ENCODE measurements around the gene CLPTM1L.
A peak's percentile ranks its signal among the peaks of the same experiment; 100 is the strongest.
"Not testable (repeated sequence)": the region's sequence is repeated elsewhere in the genome, so short reads cannot be mapped to it uniquely, and the experiment has no call there.

The CLPTM1L gene

GRCh38 chr5:1345876-1346626, 1.2 kb upstream of the CLPTM1L start:
- Mint-ChIP-seq H3K4me1 (peaks cover 40% of the 10 kb centered on the region), H3K4me3 (peak overlapping the region; percentile 75), H3K36me3 (peaks cover 17% of the 10 kb centered on the region), H3K27ac (peak overlapping the region; percentile 78), H3K27me3 (no peaks in the 10 kb centered on the region), H3K9me3 (no peaks in the 10 kb centered on the region)
- no peak for DNase-seq
- CTCF ChIA-PET: interaction anchor here (1.1 kb wide), 1 partner anchor 34 kb away, joined by 6 read pairs; no protein-coding TSS in a partner anchor

GRCh38 chr5:1343931-1344901, 683 bp downstream of the CLPTM1L start:
- no peak for DNase-seq
- H3K4me1 Mint-ChIP-seq: peaks cover 42% of the 10 kb centered on the region
- CTCF ChIA-PET: interaction anchor here (1.2 kb wide), 1 partner anchor 28 kb away, joined by 6 read pairs; no protein-coding TSS in a partner anchor
- H3K36me3 Mint-ChIP-seq: peaks cover 24% of the 10 kb centered on the region
- H3K27me3 Mint-ChIP-seq: no peaks in the 10 kb centered on the region
- H3K9me3 Mint-ChIP-seq: no peaks in the 10 kb centered on the region
- peak overlapping the region; percentile 81 for H3K27ac Mint-ChIP-seq
- peak overlapping the region; percentile 88 for H3K4me3 Mint-ChIP-seq

- Mint-ChIP-seq H3K9me3 (no peaks in the 10 kb centered on the region), H3K27ac (peak overlapping the region; percentile 75), H3K27me3 (no peaks in the 10 kb centered on the region), H3K4me1 (peaks cover 39% of the 10 kb centered on the region), H3K36me3 (peaks cover 27% of the 10 kb centered on the region), H3K4me3 (peak overlapping the region; percentile 88)
- no peak for DNase-seq
- CTCF ChIA-PET: interaction anchor here (1.2 kb wide), 1 partner anchor 27 kb away, joined by 6 read pairs; no protein-coding TSS in a partner anchor
Observed at GRCh38 chr5:1343315-1343751, 1.6 kb downstream of the CLPTM1L start.

- H3K4me3 Mint-ChIP-seq, H3K27me3 Mint-ChIP-seq, H3K9me3 Mint-ChIP-seq, H3K27ac Mint-ChIP-seq, DNase-seq: not testable (repeated sequence)
- H3K4me1 Mint-ChIP-seq: peaks cover 39% of the 10 kb centered on the region
- H3K36me3 Mint-ChIP-seq: peaks cover 31% of the 10 kb centered on the region
- CTCF ChIA-PET: interaction anchor here (2.9 kb wide), 1 partner anchor 302 kb away, joined by 8 read pairs; no protein-coding TSS in a partner anchor
Observed at GRCh38 chr5:1342711-1343110, 2.2 kb downstream of the CLPTM1L start.

- Mint-ChIP-seq H3K27ac (no peak overlapping the region), H3K27me3 (no peaks in the 10 kb centered on the region), H3K4me1 (peaks cover 40% of the 10 kb centered on the region), H3K4me3 (no peak overlapping the region), H3K36me3 (peaks cover 31% of the 10 kb centered on the region), H3K9me3 (no peaks in the 10 kb centered on the region)
- no peak for DNase-seq
- CTCF ChIA-PET: interaction anchor here (1.3 to 2.9 kb wide), 2 partner anchors 38 to 303 kb away, joined by 5 to 8 read pairs; no protein-coding TSS in a partner anchor
Observed at GRCh38 chr5:1342268-1342667, 2.6 kb downstream of the CLPTM1L start.

DNA sequence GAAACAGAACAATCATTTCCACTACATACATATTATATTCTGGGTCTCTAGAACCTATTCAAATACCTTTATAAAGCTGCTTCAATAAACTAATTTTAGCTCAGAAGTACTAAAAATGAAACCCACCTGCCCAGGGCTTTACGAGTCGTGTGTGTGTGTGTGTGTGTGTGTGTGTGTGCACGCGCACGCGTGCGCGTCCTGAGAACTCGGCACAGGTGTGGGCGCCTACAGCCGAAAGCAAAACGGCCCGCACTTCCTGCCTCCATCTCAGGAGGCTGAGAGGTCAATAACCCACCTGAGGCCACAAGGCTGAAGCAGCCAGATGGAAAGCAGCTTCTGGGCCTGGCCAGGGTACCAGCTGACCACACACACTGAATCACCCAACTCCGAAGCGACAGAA, 3.0 kb downstream of the CLPTM1L start:
- Mint-ChIP-seq H3K4me3 (no peak overlapping the region), H3K27ac (no peak overlapping the region), H3K9me3 (no peaks in the 10 kb centered on the region), H3K36me3 (peaks cover 34% of the 10 kb centered on the region), H3K27me3 (no peaks in the 10 kb centered on the region), H3K4me1 (peaks cover 41% of the 10 kb centered on the region)
- DNase-seq: no peak
- CTCF ChIA-PET: interaction anchor here (1.3 to 2.9 kb wide), 2 partner anchors 38 to 303 kb away, joined by 5 to 8 read pairs; no protein-coding TSS in a partner anchor

DNA sequence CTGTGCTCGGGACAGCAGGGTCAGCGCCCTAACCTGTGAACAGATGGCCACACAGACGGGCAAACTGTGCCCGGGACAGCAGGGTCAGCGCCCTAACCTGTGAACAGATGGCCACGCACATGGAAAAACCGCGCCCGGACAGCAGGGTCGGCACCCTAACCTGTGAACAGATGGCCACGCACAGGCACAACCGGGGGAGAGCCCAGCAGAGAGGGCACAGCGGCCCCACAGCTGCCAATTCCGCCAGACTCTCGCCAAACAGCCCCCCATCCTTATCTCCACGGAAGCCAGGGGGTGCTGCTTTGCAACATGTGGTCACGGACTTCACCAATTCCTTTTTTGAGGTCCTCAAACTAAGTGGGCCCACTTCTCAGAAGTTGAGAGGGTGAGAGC, 5.1 kb downstream of the CLPTM1L start:
- CTCF ChIA-PET: interaction anchor here (2.9 kb wide), 1 partner anchor 305 kb away, joined by 8 read pairs; no protein-coding TSS in a partner anchor
- H3K27ac Mint-ChIP-seq, H3K27me3 Mint-ChIP-seq, H3K4me3 Mint-ChIP-seq, DNase-seq, H3K9me3 Mint-ChIP-seq: not testable (repeated sequence)
- Mint-ChIP-seq H3K4me1 (peaks cover 43% of the 10 kb centered on the region), H3K36me3 (peaks cover 53% of the 10 kb centered on the region)

DNA sequence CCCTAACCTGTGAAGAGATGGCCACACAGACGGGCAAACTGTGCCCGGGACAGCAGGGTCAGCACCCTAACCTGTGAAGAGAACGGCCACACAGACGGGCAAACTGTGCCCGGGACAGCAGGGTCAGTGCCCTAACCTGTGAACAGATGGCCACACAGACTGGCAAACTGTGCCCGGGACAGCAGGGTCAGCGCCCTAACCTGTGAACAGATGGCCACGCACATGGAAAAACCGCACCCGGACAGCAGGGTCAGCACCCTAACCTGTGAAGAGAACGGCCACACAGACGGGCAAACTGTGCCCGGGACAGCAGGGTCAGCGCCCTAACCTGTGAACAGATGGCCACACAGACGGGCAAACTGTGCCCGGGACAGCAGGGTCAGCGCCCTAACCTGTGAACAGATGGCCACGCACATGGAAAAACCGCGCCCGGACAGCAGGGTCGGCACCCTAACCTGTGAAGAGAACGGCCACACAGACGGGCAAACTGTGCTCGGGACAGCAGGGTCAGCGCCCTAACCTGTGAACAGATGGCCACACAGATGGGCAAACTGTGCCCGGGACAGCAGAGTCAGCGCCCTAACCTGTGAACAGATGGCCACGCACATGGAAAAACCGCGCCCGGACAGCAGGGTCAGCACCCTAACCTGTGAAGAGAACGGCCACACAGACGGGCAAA, 5.6 kb downstream of the CLPTM1L start:
- not testable (repeated sequence) for H3K27me3 Mint-ChIP-seq, H3K9me3 Mint-ChIP-seq, H3K27ac Mint-ChIP-seq, DNase-seq, H3K4me3 Mint-ChIP-seq
- CTCF ChIA-PET: interaction anchor here (2.9 kb wide), 1 partner anchor 306 kb away, joined by 8 read pairs; no protein-coding TSS in a partner anchor
- Mint-ChIP-seq H3K4me1 (peaks cover 43% of the 10 kb centered on the region), H3K36me3 (peaks cover 58% of the 10 kb centered on the region)

GRCh38 chr5:1338506-1339070, 6.3 kb downstream of the CLPTM1L start:
- Mint-ChIP-seq H3K4me3 (no peak overlapping the region), H3K36me3 (peaks cover 56% of the 10 kb centered on the region), H3K27ac (no peak overlapping the region), H3K27me3 (no peaks in the 10 kb centered on the region), H3K9me3 (no peaks in the 10 kb centered on the region), H3K4me1 (peaks cover 37% of the 10 kb centered on the region)
- CTCF ChIA-PET: no interaction called here
- DNase-seq: no peak

DNA sequence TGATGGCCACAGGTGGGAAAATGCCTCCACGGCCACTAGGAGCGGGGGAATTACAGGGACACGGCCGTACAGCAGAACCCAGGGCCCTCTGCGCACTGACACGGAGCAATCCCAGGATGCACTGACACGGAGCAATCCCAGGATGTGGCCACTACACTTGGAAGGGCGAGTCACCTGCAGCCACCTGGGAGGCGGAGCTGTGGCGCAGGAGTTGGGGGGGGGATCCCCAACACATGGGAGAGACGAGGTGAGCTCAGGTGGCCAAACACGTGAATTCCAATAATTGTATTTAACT, 6.8 kb downstream of the CLPTM1L start:
- Mint-ChIP-seq H3K27me3 (no peaks in the 10 kb centered on the region), H3K4me3 (no peak overlapping the region), H3K9me3 (no peaks in the 10 kb centered on the region), H3K36me3 (peaks cover 58% of the 10 kb centered on the region), H3K27ac (no peak overlapping the region), H3K4me1 (peaks cover 32% of the 10 kb centered on the region)
- CTCF ChIA-PET: no interaction called here
- no peak for DNase-seq

DNA sequence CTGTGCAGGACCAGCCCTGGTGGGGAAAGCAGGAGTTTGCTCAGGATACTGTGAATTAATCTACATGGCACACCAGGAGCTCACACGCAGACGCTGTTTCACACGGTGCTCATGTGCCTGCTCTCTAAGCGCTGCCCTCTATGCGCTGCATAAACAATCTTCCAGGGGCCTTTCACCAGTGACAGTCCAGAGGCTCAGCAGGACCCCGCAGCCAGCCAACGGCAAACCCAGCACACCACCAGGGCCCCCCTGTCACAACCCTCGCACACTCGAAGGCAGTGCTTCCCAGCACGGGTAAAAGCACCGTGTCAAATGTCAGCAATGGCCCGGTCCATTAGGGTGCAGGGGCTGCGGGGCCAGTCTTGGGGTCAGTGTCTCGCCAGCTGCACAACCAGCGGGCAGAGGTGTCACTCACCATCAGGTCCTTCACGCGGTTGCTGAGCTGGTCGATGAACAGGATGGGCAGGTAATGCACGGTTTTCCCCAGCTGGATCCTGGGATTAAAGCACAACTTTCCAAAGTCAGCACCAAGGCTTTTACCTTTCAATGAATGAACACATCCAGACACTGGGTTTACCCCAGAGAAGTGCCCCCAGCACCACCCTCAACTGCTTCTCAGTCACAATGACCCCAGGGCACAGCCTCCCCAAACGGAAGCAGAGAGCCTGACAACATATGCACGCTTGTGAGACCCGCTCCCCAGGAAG, 7.3 kb downstream of the CLPTM1L start:
- H3K9me3 Mint-ChIP-seq: no peaks in the 10 kb centered on the region
- no peaks in the 10 kb centered on the region for H3K27me3 Mint-ChIP-seq
- H3K36me3 Mint-ChIP-seq: peaks cover 57% of the 10 kb centered on the region
- CTCF ChIA-PET: no interaction called here
- no peak overlapping the region for H3K4me3 Mint-ChIP-seq
- H3K27ac Mint-ChIP-seq: no peak overlapping the region
- H3K4me1 Mint-ChIP-seq: peaks cover 30% of the 10 kb centered on the region
- DNase-seq: no peak

GRCh38 chr5:1336749-1337488, 8.0 kb downstream of the CLPTM1L start:
- H3K36me3 Mint-ChIP-seq: peaks cover 60% of the 10 kb centered on the region

More at GRCh38 chr5:1336749-1337488, 8.0 kb downstream of the CLPTM1L start:
- no peaks in the 10 kb centered on the region for H3K27me3 Mint-ChIP-seq
- H3K27ac Mint-ChIP-seq: no peak overlapping the region
- no peak for DNase-seq
- H3K4me3 Mint-ChIP-seq: no peak overlapping the region
- CTCF ChIA-PET: no interaction called here
- peaks cover 29% of the 10 kb centered on the region for H3K4me1 Mint-ChIP-seq
- H3K9me3 Mint-ChIP-seq: no peaks in the 10 kb centered on the region
